Amygdala (tissue), 56 donors: Measurements from ENCODE around the gene RRP1B.
"Not testable (repeated sequence)": the region's sequence is repeated elsewhere in the genome, so short reads cannot be mapped to it uniquely, and the experiment has no call there.

Experiments used
- DNase-seq, 56 donors: peaks; one replicate each; lab custom pipeline; 2025; lab: John Stamatoyannopoulos, UW

RRP1B gene

GRCh38 chr21:43696214-43696613 is 36.9 kb downstream of the RRP1B start:
- DNase-seq, result no peak

- no peak for DNase-seq
Measured at GRCh38 chr21:43697758-43698643, 38.6 kb downstream of the RRP1B start.

GRCh38 chr21:43699492-43699777 is 40.1 kb downstream of the RRP1B start:
- DNase-seq, result not testable (repeated sequence)

GRCh38 chr21:43699933-43700599 is 40.7 kb downstream of the RRP1B start:
- DNase-seq, result peak in 2 of 56 donors; percentile 17 to 23

- no peak for DNase-seq
Measured at GRCh38 chr21:43701936-43702784, 42.8 kb downstream of the RRP1B start.

GRCh38 chr21:43702785-43703034 is 43.4 kb downstream of the RRP1B start:
- no peak for DNase-seq

GRCh38 chr21:43703035-43703880 is 43.9 kb downstream of the RRP1B start:
- peak in 2 of 56 donors; percentile 32 to 35 for DNase-seq

- no peak for DNase-seq
Measured at GRCh38 chr21:43707462-43707861, 48.1 kb downstream of the RRP1B start.

GRCh38 chr21:43708745-43709381 is 49.5 kb downstream of the RRP1B start:
- DNase-seq, result no peak

GRCh38 chr21:43712268-43712942 is 53.0 kb downstream of the RRP1B start:
- DNase-seq, result no peak

- not testable (repeated sequence) for DNase-seq
Measured at GRCh38 chr21:43713123-43713522, 53.8 kb downstream of the RRP1B start.

GRCh38 chr21:43716376-43717165 is 57.2 kb downstream of the RRP1B start:
- no peak for DNase-seq

- DNase-seq, result no peak
Measured at GRCh38 chr21:43717166-43717853, 58.0 kb downstream of the RRP1B start.

- DNase-seq, result no peak
Measured at GRCh38 chr21:43717967-43718871, 58.9 kb downstream of the RRP1B start.

- peak in 51 of 56 donors; percentile 20 to 88 (median 72) for DNase-seq
Measured at GRCh38 chr21:43718872-43719747, 59.8 kb downstream of the RRP1B start, which contains the start of gene PDXK. TSS of gene PDXK (plus strand) at chr21:43719129. CDS start at chr21:43719295, 166 bp downstream.
